GM18508 (cell line): ENCODE data around the gene CCS.
A peak's percentile ranks its signal among the peaks of the same experiment; 100 is the strongest.
"Not testable (repeated sequence)": the region's sequence is repeated elsewhere in the genome, so short reads cannot be mapped to it uniquely, and the experiment has no call there.

Experiments used
- ATAC-seq: cut with Tn5 transposase; IDR thresholded peaks from one replicate; pipeline ENCODE4 v1.9.1; 2021; ENCODE audit warnings: moderate number of reproducible peaks; ENCODE audit not compliant: insufficient read depth, unreplicated experiment

CCS gene

DNA sequence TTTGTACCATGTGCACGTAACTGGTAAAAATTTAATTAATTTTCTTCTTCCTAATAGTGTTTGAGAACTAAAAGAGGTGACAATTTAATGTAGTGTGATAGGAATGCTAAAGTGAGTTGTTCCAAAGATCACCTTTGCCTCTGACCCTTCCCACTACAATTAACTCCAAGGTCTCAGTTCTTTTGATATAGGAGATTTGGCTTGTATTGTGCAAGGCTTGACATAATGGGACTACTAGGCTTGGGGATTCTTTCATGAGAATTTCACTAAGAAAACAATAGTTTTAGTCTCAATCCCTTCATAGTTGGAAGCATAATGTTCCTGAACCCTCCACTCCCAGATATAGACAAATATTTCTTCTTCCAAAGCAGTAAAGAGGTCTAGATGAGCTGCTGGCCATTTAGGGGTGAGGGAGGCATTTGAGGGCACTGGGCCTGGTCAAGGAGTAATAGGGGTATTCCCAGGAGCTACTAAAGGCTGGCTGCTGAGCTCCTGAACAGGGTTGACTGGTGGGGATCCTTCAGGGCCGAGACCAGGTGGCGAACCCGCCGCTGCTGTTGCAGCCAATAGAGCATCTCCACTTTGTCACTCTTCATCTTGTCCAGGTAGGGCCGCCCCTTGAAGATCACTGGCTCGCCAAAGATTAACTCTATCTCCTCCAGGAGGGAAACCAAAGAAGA is 2.8 kb upstream of the CCS start:
- no peak for ATAC-seq

DNA sequence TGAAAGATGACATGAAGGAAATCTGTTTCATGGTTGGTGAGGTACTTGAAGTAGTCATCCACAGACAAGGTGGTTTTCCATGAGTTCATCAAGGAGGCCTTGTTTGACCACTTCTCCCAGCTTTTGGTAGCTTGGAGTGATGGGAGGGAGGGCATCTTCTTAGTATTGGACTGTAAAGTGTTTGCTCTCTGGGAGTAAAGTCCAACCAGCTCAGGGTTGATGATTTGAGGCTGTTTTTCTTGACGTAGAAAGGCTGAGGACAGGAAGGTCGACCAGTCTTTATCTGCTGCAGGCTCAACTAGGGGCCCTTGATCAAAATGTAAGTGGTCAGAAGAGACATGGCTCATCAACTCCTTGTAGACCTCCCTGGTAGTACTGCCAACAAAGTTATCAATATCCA is 1.8 kb upstream of the CCS start:
- no peak for ATAC-seq

DNA sequence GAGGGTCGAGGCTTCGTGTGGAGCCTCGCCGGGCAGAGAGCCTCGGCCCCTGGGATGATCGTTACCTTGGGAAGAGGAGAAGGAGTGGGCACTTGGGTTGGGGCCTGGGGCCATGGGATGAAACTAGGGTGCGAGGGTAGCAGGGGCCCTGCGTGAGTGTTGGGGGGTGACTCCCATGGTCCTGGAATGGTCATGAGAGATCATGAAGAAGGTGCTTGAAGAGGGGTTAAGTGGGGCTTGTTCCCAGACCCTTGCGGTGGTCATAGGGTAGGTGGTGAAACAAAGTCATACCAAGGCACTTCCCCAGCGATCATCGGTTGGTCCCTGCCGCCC is 284 bp downstream of the CCS start:
- ATAC-seq, result peak; percentile 25

DNA sequence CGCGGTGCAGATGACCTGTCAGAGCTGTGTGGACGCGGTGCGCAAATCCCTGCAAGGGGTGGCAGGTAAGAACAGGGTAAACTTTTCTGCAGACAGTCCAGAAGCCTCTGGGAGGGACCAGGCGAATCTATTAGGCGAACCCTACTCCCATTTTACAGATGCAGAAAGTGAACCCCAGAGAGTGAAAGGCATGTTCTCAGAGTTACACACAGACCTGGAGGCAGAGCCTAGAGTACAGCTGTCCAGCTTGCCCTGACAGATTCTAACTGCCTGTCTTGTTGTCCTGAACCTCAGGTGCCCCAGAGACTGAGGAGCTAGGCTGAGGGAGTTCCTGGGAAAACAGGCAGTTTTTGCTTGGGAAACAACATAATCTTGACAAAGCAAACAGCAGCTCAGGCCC is 665 bp downstream of the CCS start:
- no peak for ATAC-seq

DNA sequence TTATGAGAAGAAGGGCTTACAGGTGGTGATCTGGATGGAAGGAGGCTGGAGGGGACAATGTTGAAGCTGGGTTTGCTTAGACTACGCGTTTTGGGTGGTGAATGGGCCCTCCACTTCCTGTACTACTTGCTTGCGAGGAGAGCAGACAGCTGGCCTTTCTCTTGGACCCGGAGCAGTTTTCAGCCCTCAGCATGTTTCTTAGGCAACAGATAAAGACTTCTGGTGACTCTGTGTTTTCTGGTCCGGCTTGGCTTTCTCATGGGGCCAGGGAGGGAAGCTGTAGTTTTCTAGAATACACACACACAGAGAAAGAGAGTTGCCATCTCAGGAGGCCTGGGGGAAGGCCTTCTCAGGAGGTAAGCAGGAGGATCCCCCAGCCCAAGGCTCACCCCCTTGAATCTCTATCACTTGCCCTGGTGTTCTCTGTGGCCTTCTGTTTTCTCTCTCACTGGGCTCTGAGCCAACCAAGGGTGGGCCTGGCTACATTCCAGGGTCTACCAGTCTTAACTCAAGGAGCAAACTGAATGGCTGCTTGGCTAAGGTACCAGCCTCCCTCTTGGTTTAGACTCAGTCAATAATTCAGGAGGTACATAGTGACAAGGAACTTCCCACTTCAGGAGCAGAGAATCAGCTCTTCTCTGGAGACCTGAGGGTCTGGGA is 2.4 kb downstream of the CCS start:
- no peak for ATAC-seq

DNA sequence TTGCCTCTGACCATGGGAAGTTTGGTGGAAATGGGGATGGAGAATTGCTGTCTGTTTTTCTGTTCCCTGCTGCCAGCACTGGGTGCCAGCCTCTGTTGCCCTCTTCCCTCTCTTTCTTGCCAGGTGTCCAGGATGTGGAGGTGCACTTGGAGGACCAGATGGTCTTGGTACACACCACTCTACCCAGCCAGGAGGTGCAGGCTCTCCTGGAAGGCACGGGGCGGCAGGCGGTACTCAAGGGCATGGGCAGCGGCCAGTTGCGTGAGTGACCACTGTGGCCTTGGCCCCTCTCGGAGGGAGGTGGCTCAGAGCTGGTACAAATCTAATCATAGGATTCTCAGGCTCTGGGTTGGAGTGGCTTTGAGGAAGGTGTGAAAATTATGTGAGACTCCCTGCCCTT is 6.0 kb downstream of the CCS start:
- no peak for ATAC-seq

DNA sequence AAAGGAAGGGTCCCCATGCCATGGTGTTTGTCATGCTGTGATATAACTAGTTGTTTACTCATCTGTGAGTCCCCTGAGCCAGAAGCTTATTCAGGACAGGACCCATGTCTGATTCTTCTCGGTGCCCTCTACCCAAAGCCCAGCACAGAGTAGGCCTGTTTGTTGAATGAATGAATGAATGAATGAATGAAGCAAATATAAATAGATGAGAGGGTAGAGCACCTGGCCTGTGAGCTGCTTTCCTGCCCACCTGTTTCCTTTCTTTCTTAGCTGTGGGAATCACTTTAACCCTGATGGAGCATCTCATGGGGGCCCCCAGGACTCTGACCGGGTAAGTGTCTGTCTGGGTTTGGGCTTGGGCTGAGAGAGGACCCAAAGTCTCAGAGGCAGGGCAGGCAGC is 7.2 kb downstream of the CCS start:
- no peak for ATAC-seq

DNA sequence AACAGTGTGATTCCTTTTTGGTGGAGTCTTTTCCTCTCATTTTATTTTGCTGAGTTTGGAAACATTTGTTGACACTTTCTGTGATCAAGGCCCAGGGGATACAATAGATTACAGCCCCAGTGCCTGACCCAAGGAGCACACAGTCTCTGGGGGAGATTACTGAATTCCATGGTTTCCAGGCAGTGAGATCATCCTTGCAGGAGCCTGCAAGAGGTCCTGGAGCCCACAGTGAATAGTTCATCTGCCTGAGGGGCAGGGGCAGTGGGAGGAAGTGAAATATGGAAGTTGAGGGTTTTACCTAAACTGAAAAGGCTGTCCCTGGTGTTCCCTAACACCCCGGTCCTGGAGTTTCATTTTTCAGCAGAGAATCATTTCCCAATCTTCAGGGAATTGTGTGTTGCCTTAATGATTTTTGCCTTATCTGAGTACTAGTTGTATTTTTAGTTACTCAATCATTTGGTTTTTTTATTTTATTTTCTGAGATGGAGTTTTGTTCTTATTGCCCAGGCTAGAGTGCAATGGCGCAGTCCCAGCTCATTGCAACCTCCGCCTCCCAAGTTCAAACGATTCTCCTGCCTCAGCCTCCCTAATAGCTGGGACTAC is 7.7 kb downstream of the CCS start:
- ATAC-seq, result no peak

DNA sequence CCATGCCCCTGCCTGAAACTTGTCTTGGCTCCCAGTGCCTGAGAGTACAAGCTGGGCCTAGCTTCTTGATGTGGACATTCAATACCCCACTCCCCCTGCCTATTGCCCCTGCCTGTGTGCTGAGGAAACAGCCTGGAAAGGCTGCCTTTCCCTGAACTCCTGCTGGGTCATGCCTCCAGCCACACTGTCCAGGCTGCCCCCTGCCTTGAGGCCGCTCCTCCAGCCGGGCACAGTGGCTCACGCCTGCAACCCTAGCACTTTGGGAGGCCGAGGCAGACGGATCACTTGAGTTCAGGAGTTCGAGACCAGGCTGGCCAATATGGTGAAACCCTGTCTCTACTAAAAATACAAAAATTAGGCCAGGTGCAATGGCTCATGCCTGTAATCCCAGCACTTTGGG is 10.1 kb downstream of the CCS start:
- no peak for ATAC-seq

DNA sequence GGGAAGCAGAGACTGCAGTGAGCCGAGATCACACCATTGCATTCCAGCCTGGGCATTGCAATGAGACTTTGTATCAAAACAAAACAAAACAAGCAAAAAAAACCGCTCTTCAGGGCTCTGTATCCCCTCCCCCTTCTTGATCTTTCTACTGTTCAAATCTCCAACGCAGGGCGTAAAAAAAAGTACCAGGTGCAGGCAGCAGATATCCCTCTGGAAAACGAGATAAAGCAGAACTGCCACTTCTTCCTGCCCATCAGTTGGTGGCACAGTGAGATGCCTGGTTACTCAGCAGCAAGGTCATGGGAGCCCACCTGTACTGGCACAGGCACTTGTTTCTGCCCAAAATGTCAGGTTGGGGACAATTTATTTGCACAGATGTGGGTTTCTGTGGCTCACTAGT is 11.2 kb downstream of the CCS start:
- no peak for ATAC-seq

DNA sequence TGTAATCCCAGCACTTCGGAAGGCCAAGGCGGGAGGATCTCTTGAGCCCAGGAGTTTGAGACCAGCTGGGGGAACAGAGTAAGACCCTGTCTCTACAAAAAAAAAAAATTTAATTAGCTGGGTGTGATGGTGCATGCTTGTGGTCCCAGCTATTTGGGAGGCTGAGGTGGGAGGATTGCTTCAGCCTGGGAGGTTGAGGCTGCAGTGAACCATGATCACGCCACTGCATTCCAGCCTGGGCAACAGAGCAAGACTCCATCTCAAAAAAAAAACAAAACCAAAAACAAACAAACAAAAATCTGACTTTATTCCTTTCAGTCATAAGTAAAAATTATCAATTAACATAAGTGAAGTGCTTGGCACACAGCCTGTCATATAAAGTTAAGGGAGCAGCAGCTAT is 13.6 kb downstream of the CCS start:
- not testable (repeated sequence) for ATAC-seq

DNA sequence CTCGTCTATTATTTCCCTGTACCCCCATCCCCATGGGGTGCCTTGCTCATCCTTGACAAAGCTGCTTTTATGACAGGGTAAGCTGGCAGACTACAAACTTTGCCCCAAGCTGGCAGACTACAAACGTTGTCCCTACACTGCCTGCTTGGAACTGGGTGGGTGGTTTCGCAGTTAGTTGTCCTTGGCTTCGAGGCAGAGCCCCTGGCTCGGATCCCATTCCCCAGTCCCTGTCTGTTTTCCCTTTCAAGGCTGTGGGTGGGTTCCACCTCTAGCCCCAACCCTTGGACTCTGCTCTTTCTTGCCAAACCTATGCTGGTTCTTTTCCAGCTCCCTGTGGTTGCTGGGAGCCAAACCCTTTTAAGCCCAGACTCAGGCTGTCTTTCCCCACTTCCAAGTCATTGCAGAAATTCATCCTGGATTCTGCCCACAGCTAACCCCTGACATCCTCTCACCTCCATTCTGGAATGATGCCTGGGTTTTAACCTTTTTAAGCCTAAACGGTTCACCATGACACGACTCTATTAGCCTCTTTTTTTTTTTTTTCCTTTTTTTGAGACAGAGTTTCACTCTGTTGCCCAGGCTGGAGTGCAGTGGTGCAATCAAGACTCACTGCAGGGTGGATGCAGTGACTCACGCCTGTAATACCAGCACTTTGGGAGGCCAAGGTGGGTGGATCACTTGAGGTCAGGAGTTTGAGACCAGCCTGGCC is 14.3 kb downstream of the CCS start:
- ATAC-seq, result no peak

DNA sequence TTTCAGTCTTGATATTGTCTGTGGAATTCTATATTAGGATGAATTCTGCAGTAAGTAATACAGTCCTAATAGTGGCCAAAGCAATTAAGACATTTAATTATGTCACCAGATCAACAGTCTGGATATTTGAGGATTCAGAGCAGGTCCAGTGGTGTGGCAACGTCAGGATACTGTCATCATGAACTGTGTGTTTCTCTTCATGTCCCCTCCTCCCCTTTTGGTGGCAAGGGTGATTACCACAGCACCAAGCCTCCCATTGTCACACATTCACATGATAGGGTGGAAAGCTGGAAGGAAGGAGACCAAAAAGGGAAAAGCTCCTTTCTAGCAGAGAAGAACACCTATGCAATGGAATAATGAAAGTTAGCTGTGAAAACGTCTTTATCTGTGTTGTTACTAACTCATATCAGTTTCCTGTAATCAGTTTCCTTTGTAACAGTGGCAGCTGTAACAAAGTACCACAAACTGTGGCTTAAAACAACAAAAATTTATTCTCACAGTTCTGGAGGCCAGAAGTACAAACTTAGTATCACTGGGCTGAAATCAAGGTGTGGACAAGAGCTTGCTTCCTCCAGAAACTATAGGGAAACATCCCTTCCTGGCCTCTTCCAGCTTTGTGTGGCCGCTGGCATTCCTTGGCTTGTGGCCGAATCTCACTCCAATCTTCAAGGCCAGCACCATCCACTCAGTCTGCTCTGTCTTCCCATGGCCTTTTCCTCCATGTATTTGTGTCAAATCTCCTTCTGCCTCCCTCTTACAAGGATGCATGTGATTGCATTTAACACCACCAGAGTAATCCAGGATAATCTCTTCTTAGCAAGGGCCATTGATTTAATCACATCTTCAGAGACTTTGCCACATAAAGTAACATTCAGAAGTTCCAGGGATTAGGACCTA is 17.0 kb downstream of the CCS start:
- no peak for ATAC-seq

DNA sequence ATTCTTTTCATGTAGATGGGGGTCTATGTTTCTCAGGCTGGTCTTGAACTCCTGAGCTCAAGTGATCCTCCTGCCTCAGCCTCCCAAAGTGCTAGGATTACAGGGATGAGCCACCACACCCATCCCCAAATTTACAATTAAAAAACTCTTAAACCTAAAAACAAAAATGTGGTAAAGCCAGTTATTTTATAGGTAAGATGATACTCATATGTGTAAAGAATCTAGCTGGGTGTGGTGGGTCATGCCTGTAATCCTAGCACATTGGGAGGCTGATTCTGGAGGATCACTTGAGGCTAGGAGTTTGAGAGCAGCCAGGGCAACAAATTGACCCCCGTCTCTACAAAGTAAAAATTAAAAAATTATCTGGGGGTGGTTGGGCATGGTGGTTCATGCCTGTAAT is 19.5 kb downstream of the CCS start:
- no peak for ATAC-seq

DNA sequence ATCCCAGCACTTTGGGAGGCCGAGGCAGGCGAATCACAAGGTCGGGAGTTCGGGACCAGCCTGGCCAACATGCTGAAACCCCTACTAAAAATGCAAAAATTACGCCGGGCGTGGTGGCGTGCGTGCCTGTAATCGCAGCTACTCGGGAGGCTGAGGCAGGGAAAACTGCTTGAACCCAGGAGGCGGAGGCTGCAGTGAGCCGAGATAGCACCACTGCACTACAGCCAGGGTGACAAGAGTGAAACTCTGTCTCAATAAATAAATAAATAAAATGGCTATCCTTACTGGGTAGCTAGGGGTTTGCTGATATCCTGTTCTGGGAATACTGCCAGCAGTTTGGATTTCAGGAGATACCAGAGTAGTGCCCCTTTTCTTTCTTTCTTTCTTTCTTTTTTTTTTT is 21.1 kb downstream of the CCS start:
- ATAC-seq, result no peak

DNA sequence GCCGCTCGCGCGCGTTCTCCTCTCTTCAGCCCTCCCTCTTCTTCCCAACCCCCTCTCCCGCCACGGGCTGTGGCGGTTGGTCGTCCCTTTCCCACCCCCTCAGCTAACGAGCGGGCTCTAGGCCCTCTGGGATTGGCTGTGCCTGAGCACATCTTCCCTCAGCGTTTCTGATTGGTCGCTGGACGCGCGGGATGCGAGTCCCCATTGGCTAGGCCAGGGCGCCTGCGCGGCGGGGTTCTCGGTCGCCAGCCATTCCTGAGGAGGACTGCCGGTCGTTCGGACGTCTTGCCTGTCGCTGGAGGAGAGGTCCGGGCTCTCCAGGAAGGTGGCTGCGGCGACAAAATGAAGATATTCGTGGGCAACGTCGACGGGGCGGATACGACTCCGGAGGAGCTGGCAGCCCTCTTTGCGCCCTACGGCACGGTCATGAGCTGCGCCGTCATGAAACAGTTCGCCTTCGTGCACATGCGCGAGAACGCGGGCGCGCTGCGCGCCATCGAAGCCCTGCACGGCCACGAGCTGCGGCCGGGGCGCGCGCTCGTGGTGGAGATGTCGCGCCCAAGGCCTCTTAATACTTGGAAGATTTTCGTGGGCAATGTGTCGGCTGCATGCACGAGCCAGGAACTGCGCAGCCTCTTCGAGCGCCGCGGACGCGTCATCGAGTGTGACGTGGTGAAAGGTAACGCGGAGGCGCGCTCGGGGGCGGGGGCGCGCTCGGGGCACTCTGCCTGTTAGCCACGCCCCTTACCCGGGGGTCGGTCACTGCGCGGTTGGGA is 23.6 kb downstream of the CCS start, which contains the start of gene RBM14:
Gene RBM14, plus strand, starts transcription at position 252 of the 776 bp plus-strand sequence. Its CDS starts 91 bp downstream, at position 343.
- ATAC-seq, result peak; percentile 66

DNA sequence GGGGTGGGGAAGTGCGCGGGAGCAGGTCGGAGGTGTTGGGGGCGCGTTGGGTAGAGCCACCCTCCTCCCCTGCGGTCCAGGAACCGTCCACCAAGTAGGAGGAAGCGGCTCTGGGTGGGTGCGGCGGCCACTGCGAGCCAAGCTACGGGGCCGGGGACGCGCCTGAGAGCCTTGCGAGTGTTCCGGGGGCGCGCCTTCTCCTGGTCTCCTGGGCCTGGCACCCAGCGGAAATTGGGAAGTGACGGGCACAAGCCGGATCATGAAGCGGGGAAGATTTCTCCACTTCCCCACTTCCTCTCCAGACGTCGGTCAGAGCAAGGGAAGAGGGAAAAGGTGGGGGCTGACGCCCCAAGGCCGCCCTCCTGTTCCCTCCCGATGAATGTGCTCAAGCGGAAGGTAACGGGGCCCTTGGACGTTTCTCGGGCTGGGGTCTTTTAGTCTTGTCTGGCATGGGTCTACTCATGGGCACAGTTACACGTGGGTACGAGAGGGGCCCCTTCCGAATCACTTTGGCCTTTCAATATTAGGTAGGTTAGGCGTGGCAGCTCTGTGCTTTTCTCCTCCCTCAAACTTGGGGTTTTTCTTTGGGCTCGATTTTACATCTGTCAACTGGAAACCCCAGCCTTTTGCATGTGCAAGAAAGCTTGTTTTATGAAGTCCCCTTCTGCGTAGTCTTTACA is 24.3 kb downstream of the CCS start:
- ATAC-seq, result no peak

DNA sequence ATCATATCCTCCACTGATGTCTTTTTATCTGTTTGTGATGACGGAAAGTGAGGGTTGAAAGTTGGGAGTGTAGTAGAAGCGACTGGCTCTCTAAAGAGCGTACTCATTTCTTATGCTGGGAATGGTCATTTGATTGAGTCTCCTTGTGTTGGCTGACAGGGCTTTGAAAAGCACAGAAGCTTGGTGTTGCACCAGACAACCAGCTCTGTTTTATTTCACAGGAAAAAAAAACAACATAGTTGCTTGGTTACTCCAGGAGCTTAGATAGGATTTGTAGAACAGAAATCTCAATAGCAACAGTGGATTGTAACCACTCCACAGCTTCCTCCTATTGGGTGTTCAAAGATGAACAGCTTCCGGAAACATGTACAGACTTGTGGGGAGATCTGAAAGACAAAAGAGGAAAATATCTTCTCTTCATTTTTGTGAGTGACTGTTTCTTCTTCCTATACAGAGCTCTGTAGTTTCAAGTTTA is 26.1 kb downstream of the CCS start:
- no peak for ATAC-seq

DNA sequence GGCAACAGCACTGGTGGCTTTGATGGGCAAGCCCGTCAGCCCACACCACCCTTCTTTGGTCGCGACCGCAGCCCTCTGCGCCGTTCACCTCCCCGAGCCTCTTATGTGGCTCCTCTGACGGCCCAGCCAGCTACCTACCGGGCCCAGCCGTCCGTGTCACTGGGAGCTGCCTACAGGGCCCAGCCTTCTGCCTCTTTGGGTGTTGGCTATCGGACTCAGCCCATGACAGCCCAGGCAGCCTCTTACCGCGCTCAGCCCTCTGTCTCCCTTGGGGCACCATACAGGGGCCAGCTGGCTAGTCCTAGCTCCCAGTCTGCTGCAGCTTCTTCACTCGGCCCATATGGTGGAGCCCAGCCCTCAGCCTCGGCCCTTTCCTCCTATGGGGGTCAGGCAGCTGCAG is 31.5 kb downstream of the CCS start:
- no peak for ATAC-seq
